Measurements from ENCODE around the gene EYA2. TPM values are rescaled to one million over a fixed set of nuclear protein-coding genes. Genes with fewer than 3 reads are reported as not detected.

Gene EYA2
- total RNA-seq, 1 experiment from 2014 or later = not detected

DNA sequence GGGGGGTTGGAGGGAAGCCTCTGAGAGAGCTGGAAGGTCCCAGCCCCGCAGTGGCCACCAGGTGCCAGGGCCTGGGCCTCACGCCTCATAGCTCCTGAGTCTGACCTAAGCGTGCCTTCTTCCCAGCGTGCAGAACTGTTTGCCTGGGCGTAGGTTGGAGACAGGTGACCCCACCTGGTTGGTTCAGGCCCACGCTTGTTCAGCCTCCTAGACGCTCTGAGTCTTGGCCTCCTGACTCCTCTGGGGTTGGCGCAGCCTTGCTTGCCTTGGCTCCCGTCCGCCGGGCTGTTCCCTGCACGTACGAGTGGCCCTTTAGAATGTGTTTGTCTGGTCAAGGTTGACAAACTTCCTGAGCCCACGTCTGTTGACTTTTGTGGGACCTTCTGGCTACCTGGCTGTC is 70.8 kb downstream of the EYA2 start:
- BruUV-seq (replicated peaks) = no TSS peak
- Histone ChIP-seq H3K4me1 (ENCODE audit: insufficient read depth, low read length, poor library complexity, severe bottlenecking) (no peaks in the 10 kb centered on the region), H3K9me3 (ENCODE audit: low read depth, low read length, poor library complexity, severe bottlenecking) (no peaks in the 10 kb centered on the region), H3K4me3 (ENCODE audit: low read depth, low read length, poor library complexity, severe bottlenecking) (no peak overlapping the region), H3K36me3 (ENCODE audit: insufficient read depth, low read length, poor library complexity, severe bottlenecking) (no peaks in the 10 kb centered on the region), H3K27ac (ENCODE audit: low read depth, low read length, poor library complexity, severe bottlenecking) (no peak overlapping the region), H3K27me3 (replicated peaks; ENCODE audit: insufficient read depth, low read depth, low read length, poor library complexity) (peaks cover 3% of the 10 kb centered on the region)
- TF ChIP-seq CTCF (conservative IDR thresholded peaks at IDR 0.05; ENCODE audit: low read depth, low read length) = no peak
- TF ChIP-seq EZH2 (IDR thresholded peaks at IDR 0.05; ENCODE audit: borderline replicate concordance, low read depth, low read length, poor library complexity, severe bottlenecking) = no peak
- no peak for DNase-seq (ENCODE audit: low spot score)
- CTCF ChIA-PET = no interaction called here
- POLR2A ChIA-PET (ENCODE audit: low non-redundant PET) = no interaction called here
- intact Hi-C loops (cut with micrococcal nuclease; ENCODE audit: unreplicated experiment) = no loop called here

DNA sequence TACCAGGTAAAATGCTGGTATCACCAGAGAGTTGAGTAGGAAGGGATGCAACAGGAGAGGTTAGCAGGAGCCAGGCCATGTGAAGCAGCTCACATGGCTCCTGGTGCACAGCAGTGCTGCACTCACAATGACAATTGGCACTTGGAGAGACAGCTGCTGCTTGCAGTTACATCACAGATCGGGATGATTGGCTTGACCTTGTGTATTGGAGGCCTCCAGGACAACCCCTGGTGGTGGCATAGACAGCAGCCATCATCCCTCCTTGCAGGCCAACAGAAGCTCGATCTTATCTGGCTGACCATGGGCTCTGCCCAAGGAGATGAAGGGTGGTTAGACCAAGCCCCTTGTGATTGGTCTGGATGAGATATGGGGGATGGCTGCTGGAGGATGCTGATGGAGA is 73.0 kb downstream of the EYA2 start:
- intact Hi-C loops (cut with micrococcal nuclease; ENCODE audit: unreplicated experiment) = no loop called here
- ChIA-PET POLR2A (ENCODE audit: low non-redundant PET) (no interaction called here), CTCF (no interaction called here)
- Histone ChIP-seq H3K4me1 (ENCODE audit: insufficient read depth, low read length, poor library complexity, severe bottlenecking) (no peaks in the 10 kb centered on the region), H3K9me3 (ENCODE audit: low read depth, low read length, poor library complexity, severe bottlenecking) (no peaks in the 10 kb centered on the region), H3K4me3 (ENCODE audit: low read depth, low read length, poor library complexity, severe bottlenecking) (no peak overlapping the region), H3K27ac (ENCODE audit: low read depth, low read length, poor library complexity, severe bottlenecking) (no peak overlapping the region), H3K27me3 (replicated peaks; ENCODE audit: insufficient read depth, low read depth, low read length, poor library complexity) (peaks cover 6% of the 10 kb centered on the region), H3K36me3 (ENCODE audit: insufficient read depth, low read length, poor library complexity, severe bottlenecking) (no peaks in the 10 kb centered on the region)
- TF ChIP-seq EZH2 (IDR thresholded peaks at IDR 0.05; ENCODE audit: borderline replicate concordance, low read depth, low read length, poor library complexity, severe bottlenecking) (no peak), CTCF (conservative IDR thresholded peaks at IDR 0.05; ENCODE audit: low read depth, low read length) (no peak)
- DNase-seq (ENCODE audit: low spot score) = no peak
- no TSS peak for BruUV-seq (replicated peaks)

- Histone ChIP-seq H3K4me1 (ENCODE audit: insufficient read depth, low read length, poor library complexity, severe bottlenecking) (no peaks in the 10 kb centered on the region), H3K27me3 (replicated peaks; ENCODE audit: insufficient read depth, low read depth, low read length, poor library complexity) (peaks cover 24% of the 10 kb centered on the region), H3K4me3 (ENCODE audit: low read depth, low read length, poor library complexity, severe bottlenecking) (no peak overlapping the region), H3K27ac (ENCODE audit: low read depth, low read length, poor library complexity, severe bottlenecking) (no peak overlapping the region), H3K36me3 (ENCODE audit: insufficient read depth, low read length, poor library complexity, severe bottlenecking) (no peaks in the 10 kb centered on the region), H3K9me3 (ENCODE audit: low read depth, low read length, poor library complexity, severe bottlenecking) (no peaks in the 10 kb centered on the region)
- ChIA-PET POLR2A (ENCODE audit: low non-redundant PET) (no interaction called here), CTCF (no interaction called here)
- intact Hi-C loops (cut with micrococcal nuclease; ENCODE audit: unreplicated experiment) = no loop called here
- no TSS peak for BruUV-seq (replicated peaks)
- no peak for TF ChIP-seq CTCF (conservative IDR thresholded peaks at IDR 0.05; ENCODE audit: low read depth, low read length)
- TF ChIP-seq EZH2 (IDR thresholded peaks at IDR 0.05; ENCODE audit: borderline replicate concordance, low read depth, low read length, poor library complexity, severe bottlenecking) = no peak
- peak; percentile 45 for DNase-seq (ENCODE audit: low spot score)
These were observed 76.4 kb downstream of the EYA2 start for GRCh38 chr20:46970937-46971630.

All from A673 (cell line).